ENCODE data around the gene PARPBP. TPM values are rescaled to one million over a fixed set of nuclear protein-coding genes. Genes with fewer than 3 reads are reported as not detected.

The PARPBP gene
- total and polyA plus RNA-seq, 2 experiments from 2014 or later: 6.6 to 11.0 TPM

DNA sequence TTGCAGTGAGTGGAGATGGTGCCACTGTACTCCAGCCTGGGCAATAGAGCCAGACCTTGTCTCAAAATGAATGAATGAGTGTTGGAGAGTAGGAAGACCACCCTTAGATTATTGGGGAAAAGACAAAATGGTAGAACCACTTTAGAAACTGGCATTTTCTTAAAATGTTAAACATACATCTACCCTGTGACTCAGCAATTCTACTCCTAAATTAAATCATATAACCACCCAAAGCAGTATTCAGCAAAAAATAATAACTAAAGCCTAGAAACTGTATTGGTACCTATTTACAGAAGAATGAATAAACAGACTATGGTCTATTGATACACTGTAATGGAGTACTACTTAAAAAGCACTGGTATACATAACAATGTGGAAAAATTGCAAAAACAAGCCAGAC is 9.2 kb upstream of the PARPBP start:
- Histone ChIP-seq H3K9me3 (ENCODE audit: low read depth) (no peaks in the 10 kb centered on the region), H3K9me2 (replicated peaks; ENCODE audit: insufficient read depth) (no peaks in the 10 kb centered on the region), H3K27me3 (no peaks in the 10 kb centered on the region), H3K4me1 (ENCODE audit: insufficient read depth) (no peaks in the 10 kb centered on the region), H3K27ac (no peak overlapping the region), H3K36me3 (replicated peaks; ENCODE audit: insufficient read depth, low read depth) (no peaks in the 10 kb centered on the region), H3K79me2 (no peaks in the 10 kb centered on the region), H2AFZ (no peak overlapping the region), H4K20me1 (ENCODE audit: insufficient read depth, poor library complexity, severe bottlenecking) (no peaks in the 10 kb centered on the region), H3K4me2 (no peak overlapping the region), H3K4me3 (no peak overlapping the region)
- no peak for DNase-seq (ENCODE audit: low spot score)
- no peak for TF ChIP-seq EZH2 (IDR thresholded peaks at IDR 0.05; ENCODE audit: borderline replicate concordance)
- no peak for TF ChIP-seq CTCF (IDR thresholded peaks at IDR 0.05; ENCODE audit: poor library complexity)
- TF ChIP-seq EZH2phosphoT487 (IDR thresholded peaks at IDR 0.05; ENCODE audit: low read depth, severe bottlenecking, unreplicated experiment): no peak

- TF ChIP-seq EZH2 (IDR thresholded peaks at IDR 0.05; ENCODE audit: borderline replicate concordance) (no peak), EZH2phosphoT487 (IDR thresholded peaks at IDR 0.05; ENCODE audit: low read depth, severe bottlenecking, unreplicated experiment) (no peak), CTCF (IDR thresholded peaks at IDR 0.05; ENCODE audit: poor library complexity) (no peak)
- Histone ChIP-seq H4K20me1 (ENCODE audit: insufficient read depth, poor library complexity, severe bottlenecking) (no peaks in the 10 kb centered on the region), H3K4me2 (no peak overlapping the region), H3K27ac (no peak overlapping the region), H3K9me2 (replicated peaks; ENCODE audit: insufficient read depth) (no peaks in the 10 kb centered on the region), H3K27me3 (no peaks in the 10 kb centered on the region), H3K36me3 (replicated peaks; ENCODE audit: insufficient read depth, low read depth) (no peaks in the 10 kb centered on the region), H3K79me2 (peaks cover 6% of the 10 kb centered on the region), H3K4me1 (ENCODE audit: insufficient read depth) (peaks cover 4% of the 10 kb centered on the region), H3K4me3 (no peak overlapping the region), H3K9me3 (ENCODE audit: low read depth) (no peaks in the 10 kb centered on the region), H2AFZ (no peak overlapping the region)
- WGBS (ENCODE audit: low lambda C conversion rate, missing lambda C conversion rate): 76% methylated on average over 2 of the region's 2 CpGs
- DNase-seq (ENCODE audit: low spot score): no peak
Measured at GRCh38 chr12:102114212-102114611, 5.8 kb upstream of the PARPBP start.

- H3K4me1 ChIP-seq (ENCODE audit: insufficient read depth): peaks cover 7% of the 10 kb centered on the region
- H3K9me3 ChIP-seq (ENCODE audit: low read depth): no peaks in the 10 kb centered on the region
- H3K27ac ChIP-seq: no peak overlapping the region
- no peaks in the 10 kb centered on the region for H3K9me2 ChIP-seq (replicated peaks; ENCODE audit: insufficient read depth)
- no peaks in the 10 kb centered on the region for H4K20me1 ChIP-seq (ENCODE audit: insufficient read depth, poor library complexity, severe bottlenecking)
- H3K36me3 ChIP-seq (replicated peaks; ENCODE audit: insufficient read depth, low read depth): no peaks in the 10 kb centered on the region
- peaks cover 7% of the 10 kb centered on the region for H3K79me2 ChIP-seq
- H3K4me3 ChIP-seq: no peak overlapping the region
- WGBS (ENCODE audit: low lambda C conversion rate, missing lambda C conversion rate): 97% methylated on average over 7 of the region's 7 CpGs
- H2AFZ ChIP-seq: no peak overlapping the region
- no peak for DNase-seq (ENCODE audit: low spot score)
- no peaks in the 10 kb centered on the region for H3K27me3 ChIP-seq
- H3K4me2 ChIP-seq: no peak overlapping the region
- no peak for TF ChIP-seq EZH2phosphoT487 (IDR thresholded peaks at IDR 0.05; ENCODE audit: low read depth, severe bottlenecking, unreplicated experiment)
- no peak for TF ChIP-seq CTCF (IDR thresholded peaks at IDR 0.05; ENCODE audit: poor library complexity)
- TF ChIP-seq EZH2 (IDR thresholded peaks at IDR 0.05; ENCODE audit: borderline replicate concordance): no peak
Measured at GRCh38 chr12:102116392-102116791, 3.6 kb upstream of the PARPBP start.

DNA sequence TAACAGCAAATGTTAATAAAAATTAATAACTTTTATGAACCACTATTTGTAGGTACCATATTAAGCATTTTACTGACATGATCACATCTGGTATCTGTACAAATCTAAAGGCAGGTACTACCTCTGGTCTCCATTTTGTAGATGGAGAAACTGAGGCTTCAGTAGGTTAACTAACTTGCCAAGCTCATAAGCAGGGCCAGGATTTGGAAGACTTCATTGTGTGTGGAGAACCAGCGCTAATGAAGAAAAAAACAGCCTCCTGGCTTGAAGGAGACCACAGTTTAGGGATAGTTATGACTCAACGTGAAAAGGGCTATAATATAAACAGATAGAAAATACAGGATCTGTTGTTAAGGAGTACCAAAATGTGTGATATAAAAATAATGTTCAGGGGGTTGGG is 1.1 kb upstream of the PARPBP start:
- Histone ChIP-seq H3K9me3 (ENCODE audit: low read depth) (no peaks in the 10 kb centered on the region), H3K4me3 (no peak overlapping the region), H2AFZ (peak overlapping the region; percentile 97), H3K9me2 (replicated peaks; ENCODE audit: insufficient read depth) (no peaks in the 10 kb centered on the region), H3K27me3 (no peaks in the 10 kb centered on the region), H4K20me1 (ENCODE audit: insufficient read depth, poor library complexity, severe bottlenecking) (no peaks in the 10 kb centered on the region), H3K4me1 (ENCODE audit: insufficient read depth) (peaks cover 7% of the 10 kb centered on the region), H3K79me2 (peaks cover 26% of the 10 kb centered on the region), H3K27ac (no peak overlapping the region), H3K4me2 (peak overlapping the region; percentile 93), H3K36me3 (replicated peaks; ENCODE audit: insufficient read depth, low read depth) (no peaks in the 10 kb centered on the region)
- 77% methylated on average over 2 of the region's 2 CpGs for WGBS (ENCODE audit: low lambda C conversion rate, missing lambda C conversion rate)
- DNase-seq (ENCODE audit: low spot score): no peak
- TF ChIP-seq CTCF (IDR thresholded peaks at IDR 0.05; ENCODE audit: poor library complexity) (no peak), EZH2phosphoT487 (IDR thresholded peaks at IDR 0.05; ENCODE audit: low read depth, severe bottlenecking, unreplicated experiment) (no peak), EZH2 (IDR thresholded peaks at IDR 0.05; ENCODE audit: borderline replicate concordance) (no peak)

Data from hepatocyte (in vitro differentiated cells).